ENCODE data around the gene KIF3C.

Gene KIF3C

DNA sequence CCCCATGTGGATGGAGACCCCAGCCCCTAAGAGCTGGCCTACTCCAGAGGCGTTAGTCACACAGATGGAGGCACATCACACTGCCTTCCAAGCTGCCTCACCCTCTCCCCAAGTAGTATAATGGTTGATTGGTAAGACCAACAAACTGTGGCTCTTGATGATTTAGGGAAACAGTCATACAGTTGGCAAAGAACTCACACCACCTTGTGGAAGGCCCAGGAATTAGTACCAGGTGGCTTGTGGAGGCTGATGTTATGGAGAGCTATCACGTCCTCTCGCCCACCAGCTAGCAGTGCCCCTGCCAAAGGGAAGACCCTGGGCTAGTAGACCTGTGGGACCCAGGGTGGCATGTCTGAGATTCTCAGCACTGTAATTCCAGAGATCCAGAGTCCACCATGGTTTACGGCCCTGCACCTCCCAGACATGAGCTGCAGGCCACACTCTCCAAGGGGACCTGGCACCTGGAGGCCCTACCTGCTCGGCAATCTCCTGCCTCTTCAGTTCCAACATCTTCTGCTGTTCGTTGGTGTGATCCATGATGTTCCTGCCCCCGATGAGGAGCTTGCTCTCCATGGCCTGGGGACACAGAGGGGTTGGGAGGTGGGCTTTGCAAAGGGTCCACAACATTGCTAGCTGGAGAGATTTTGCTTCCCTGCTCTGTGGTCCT lies 26.3 kb downstream of the KIF3C start:
- no peak overlapping the region for H3K4me3 Mint-ChIP-seq
- H3K27me3 Mint-ChIP-seq: no peaks in the 10 kb centered on the region
- peak; percentile 22 for ATAC-seq
- H3K4me1 Mint-ChIP-seq: peaks cover 5% of the 10 kb centered on the region
- DNase-seq: no peak
- H3K27ac Mint-ChIP-seq: no peak overlapping the region
- H3K9me3 Mint-ChIP-seq: no peaks in the 10 kb centered on the region

GRCh38 chr2:25955036-25955435 lies 27.3 kb downstream of the KIF3C start:
- H3K9me3 Mint-ChIP-seq: no peaks in the 10 kb centered on the region
- ATAC-seq (no peak), DNase-seq (no peak)
- H3K27me3 Mint-ChIP-seq: no peaks in the 10 kb centered on the region
- H3K4me3 Mint-ChIP-seq: no peak overlapping the region
- H3K27ac Mint-ChIP-seq: no peak overlapping the region
- H3K4me1 Mint-ChIP-seq: no peaks in the 10 kb centered on the region

DNA sequence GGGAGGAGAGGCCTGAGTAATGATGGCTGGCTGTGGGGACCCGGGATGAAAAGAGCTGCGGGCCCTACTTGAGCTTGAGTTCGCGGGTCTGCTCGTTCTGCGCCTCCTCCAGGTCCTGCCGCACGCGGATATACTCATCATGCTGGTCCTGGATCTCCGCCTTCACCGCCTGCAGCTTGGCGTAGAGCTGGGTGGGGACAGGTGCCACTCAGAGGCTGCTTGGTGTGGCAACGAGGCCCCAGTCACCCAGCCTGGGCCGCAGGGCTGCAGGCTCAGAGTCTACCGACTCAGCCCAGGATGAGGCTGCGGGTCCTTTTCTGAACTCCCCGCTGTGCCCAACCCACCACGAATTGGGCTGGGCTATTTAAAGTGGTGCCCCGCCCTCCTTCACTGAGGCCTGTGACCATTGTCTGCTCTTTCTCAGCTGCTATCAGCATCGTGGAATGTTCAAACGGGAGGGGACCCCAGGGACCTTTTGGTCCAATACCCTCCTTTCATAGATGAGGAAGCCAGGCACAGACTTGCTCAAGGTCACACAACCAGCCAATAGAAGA lies 28.0 kb downstream of the KIF3C start:
- Mint-ChIP-seq H3K27me3 (no peaks in the 10 kb centered on the region), H3K4me1 (no peaks in the 10 kb centered on the region), H3K27ac (no peak overlapping the region), H3K9me3 (no peaks in the 10 kb centered on the region), H3K4me3 (no peak overlapping the region)
- ATAC-seq: no peak
- DNase-seq: no peak

DNA sequence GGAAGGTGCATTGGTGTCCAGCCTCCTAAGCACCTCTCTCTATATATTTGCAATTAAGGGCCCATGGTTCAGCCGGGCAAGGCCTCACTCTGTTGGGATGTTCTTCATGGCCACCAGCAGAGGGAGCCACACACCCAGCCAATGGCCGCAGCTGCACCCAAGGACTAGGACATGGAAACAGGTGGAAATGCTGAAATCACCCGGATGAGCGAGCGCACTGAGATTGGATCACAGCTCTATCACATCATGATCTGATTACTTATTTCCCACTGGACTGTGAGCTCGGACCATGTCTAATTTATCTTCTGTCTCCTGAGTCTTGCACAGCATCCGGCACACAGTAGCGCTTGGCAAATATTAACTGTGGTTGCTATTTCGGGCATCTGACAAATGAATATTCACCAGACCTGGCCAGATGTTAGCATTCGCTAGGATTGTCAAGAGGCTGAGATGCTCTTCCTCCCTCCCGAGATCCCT lies 31.2 kb downstream of the KIF3C start:
- DNase-seq: peak; percentile 68 to 70
- Mint-ChIP-seq H3K27ac (no peak overlapping the region), H3K4me3 (no peak overlapping the region), H3K9me3 (no peaks in the 10 kb centered on the region), H3K27me3 (no peaks in the 10 kb centered on the region), H3K4me1 (no peaks in the 10 kb centered on the region)
- ATAC-seq: peak; percentile 93

DNA sequence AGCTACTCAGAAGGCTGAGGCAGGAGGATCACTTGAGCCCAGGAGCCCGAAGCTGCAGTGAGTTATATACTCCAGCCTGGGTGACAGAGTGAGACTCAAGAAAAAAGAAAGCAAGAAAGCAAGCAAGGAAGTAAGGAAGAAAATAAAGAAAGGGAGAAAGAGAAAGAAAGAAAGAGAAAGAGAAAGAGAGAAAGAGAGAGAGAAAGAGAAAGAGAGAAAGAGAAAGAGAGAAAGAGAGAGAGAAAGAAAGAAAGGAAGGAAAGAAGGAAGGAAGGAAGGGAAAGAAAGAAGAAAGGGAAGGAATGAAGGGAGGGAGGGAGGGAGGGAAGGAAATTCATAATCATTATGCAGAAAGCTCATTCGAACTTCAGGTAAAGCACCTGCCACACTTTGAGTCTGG lies 33.9 kb downstream of the KIF3C start:
- no peaks in the 10 kb centered on the region for H3K27me3 Mint-ChIP-seq
- H3K9me3 Mint-ChIP-seq: no peaks in the 10 kb centered on the region
- no peaks in the 10 kb centered on the region for H3K4me1 Mint-ChIP-seq
- ATAC-seq: no peak
- no peak overlapping the region for H3K27ac Mint-ChIP-seq
- DNase-seq: no peak
- H3K4me3 Mint-ChIP-seq: no peak overlapping the region

DNA sequence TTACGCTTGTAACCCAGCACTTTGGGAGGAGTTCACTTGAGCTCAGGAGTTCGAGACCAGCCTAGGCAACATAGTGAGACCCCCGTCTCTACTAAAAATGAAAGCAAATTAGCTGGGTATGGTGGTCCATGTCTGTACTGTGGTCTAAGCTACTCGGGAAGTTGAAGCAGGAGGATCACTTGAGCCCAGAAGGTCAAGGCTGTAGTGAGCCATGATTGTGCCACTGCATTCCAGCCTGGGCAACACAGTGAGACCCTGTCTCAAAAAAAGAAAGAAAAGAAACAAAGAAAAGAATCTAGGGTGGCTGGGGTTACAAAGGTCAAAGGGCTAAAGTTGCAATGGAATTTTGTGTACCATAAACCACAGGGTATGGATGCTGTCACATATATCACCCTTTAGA lies 41.3 kb downstream of the KIF3C start:
- no peaks in the 10 kb centered on the region for H3K27me3 Mint-ChIP-seq
- no peak overlapping the region for H3K4me3 Mint-ChIP-seq
- no peaks in the 10 kb centered on the region for H3K9me3 Mint-ChIP-seq
- DNase-seq: no peak
- peak overlapping the region; percentile 40 to 82 for H3K27ac Mint-ChIP-seq
- no peak for ATAC-seq
- no peaks in the 10 kb centered on the region for H3K4me1 Mint-ChIP-seq

GRCh38 chr2:25939257-25939668 lies 43.0 kb downstream of the KIF3C start:
- H3K4me3 Mint-ChIP-seq: no peak overlapping the region
- no peaks in the 10 kb centered on the region for H3K4me1 Mint-ChIP-seq

GRCh38 chr2:25938345-25938744 lies 44.0 kb downstream of the KIF3C start:
- Mint-ChIP-seq H3K27ac (peak overlapping the region in 1 of 2 donors; percentile 75), H3K4me1 (no peaks in the 10 kb centered on the region), H3K4me3 (no peak overlapping the region), H3K9me3 (no peaks in the 10 kb centered on the region), H3K27me3 (no peaks in the 10 kb centered on the region)
- DNase-seq: no peak
- ATAC-seq: no peak

More at GRCh38 chr2:25939257-25939668, 43.0 kb downstream of the KIF3C start:
- Mint-ChIP-seq H3K9me3 (no peaks in the 10 kb centered on the region), H3K27me3 (no peaks in the 10 kb centered on the region), H3K27ac (no peak overlapping the region)
- no peak for ATAC-seq
- DNase-seq: no peak

DNA sequence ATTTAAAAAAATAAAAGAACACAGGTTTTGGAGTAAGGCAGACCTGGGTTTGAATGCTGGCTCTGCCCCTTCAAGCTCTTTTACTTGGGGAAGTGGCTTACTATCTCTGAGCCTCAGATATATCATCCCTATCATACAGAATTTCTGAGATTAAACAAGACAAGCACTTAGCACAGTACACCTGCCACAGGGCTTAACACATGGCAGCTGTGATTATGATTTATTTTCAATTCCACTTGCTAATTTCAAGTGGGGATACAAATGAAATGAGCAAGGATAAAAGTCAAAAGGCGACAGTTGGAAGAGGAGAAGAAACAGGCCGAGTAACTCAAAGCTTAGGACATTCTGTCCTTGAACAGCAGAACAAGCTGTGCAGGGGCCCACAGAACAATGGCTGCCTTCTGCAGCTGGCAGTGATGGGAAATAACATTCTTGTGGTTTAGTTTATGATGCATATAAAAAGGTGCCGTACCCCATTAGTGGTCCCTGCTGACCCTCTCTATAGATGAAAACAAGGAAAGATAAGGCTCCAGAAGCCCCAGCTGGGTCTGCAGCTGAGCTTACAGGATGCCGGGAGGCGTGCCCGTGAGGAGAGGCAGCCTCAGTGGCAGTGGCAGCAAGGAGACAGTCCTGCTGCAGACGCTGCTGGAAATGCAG lies 45.3 kb downstream of the KIF3C start:
- Mint-ChIP-seq H3K27ac (peak overlapping the region in 1 of 2 donors; percentile 20), H3K4me3 (no peak overlapping the region), H3K9me3 (no peaks in the 10 kb centered on the region), H3K27me3 (no peaks in the 10 kb centered on the region), H3K4me1 (no peaks in the 10 kb centered on the region)
- no peak for ATAC-seq
- DNase-seq: no peak

- Mint-ChIP-seq H3K4me3 (no peak overlapping the region), H3K4me1 (no peaks in the 10 kb centered on the region), H3K27ac (no peak overlapping the region), H3K27me3 (no peaks in the 10 kb centered on the region), H3K9me3 (no peaks in the 10 kb centered on the region)
- DNase-seq: no peak
- ATAC-seq: no peak
These were observed 48.7 kb downstream of the KIF3C start for GRCh38 chr2:25933622-25934021.

DNA sequence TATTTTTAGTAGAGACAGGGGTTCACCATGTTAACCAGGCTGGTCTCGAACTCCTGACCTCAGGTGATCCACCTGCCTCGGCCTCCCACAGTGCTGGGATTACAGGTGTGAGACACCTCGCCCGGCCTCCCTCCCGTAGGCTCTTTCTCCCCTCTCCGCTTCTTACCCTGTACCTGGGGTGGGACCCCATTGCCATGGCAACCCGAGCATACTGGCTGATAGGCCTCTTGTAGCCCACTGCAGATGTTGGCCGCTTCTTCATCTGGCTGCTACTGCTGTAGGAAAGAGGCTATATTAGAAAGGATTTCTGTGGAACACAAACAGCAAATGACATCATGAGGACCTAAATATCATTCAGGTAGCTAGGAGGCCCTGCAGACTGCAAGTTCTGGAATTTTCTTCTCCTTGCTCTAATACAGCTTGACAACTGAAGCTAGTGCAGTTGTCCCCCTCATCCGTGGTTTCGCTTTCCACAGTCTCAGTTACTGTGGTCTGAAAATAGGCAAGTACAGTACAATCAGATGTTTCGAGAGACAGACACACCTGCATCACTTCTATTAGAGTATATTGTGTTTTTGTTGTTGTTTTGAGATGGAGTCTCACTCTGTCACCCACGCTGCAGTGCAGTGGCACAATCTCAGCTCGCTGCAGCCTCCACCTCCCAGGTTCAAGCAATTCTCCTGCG lies 52.4 kb downstream of the KIF3C start:
- peaks cover 11% of the 10 kb centered on the region for H3K4me1 Mint-ChIP-seq
- DNase-seq (no peak), ATAC-seq (no peak)
- no peaks in the 10 kb centered on the region for H3K27me3 Mint-ChIP-seq
- no peak overlapping the region for H3K4me3 Mint-ChIP-seq
- no peaks in the 10 kb centered on the region for H3K9me3 Mint-ChIP-seq
- peak overlapping the region in 1 of 2 donors; percentile 24 for H3K27ac Mint-ChIP-seq

GRCh38 chr2:25928668-25929067 lies 53.6 kb downstream of the KIF3C start:
- Mint-ChIP-seq H3K27ac (no peak overlapping the region), H3K27me3 (peaks cover 4% of the 10 kb centered on the region), H3K4me1 (peaks cover 11% of the 10 kb centered on the region), H3K4me3 (no peak overlapping the region), H3K9me3 (no peaks in the 10 kb centered on the region)
- DNase-seq: no peak
- ATAC-seq: no peak

DNA sequence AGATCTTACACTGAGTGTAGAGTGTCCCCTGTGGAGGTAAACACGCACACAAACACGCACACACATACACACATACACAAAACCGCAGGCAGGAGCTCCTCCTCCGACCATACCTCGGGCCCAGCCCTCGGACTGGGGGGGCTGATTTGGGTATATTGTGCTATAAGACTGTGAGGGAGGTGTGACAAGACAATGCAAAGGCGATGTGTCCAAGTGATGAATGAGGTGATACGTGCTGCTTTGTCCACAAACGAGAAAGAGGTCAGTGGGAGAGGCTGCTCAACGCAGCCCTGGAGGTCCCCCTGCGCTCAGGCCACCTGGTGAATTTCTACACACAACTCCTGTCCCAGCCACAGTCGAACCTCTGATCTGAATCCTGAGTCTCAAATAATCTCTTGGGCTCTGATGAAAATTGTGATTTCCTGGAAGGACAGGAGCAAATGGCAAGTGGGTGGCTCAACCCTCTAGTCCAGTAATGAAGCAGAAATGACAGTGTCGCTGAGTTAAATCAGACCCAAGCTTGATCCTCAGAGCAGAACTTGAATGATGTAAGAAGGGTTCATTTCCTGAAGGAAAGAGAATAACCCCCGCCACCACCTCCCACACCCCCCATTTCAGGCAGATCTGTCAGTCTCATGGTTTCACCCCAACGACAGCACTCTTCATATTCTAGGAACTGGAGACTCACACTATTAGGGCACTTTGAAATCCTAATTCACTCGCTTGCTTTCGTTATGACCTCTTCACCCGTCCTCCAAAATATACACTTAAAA lies 55.1 kb downstream of the KIF3C start:
- Mint-ChIP-seq H3K27me3 (peaks cover 7% of the 10 kb centered on the region), H3K27ac (no peak overlapping the region), H3K4me1 (peaks cover 11% of the 10 kb centered on the region), H3K9me3 (no peaks in the 10 kb centered on the region), H3K4me3 (no peak overlapping the region)
- DNase-seq: no peak
- peak; percentile 31 for ATAC-seq

- Mint-ChIP-seq H3K27ac (no peak overlapping the region), H3K4me1 (peaks cover 6% of the 10 kb centered on the region), H3K27me3 (peaks cover 7% of the 10 kb centered on the region), H3K4me3 (no peak overlapping the region), H3K9me3 (no peaks in the 10 kb centered on the region)
- ATAC-seq (no peak), DNase-seq (no peak)
These were observed 59.8 kb downstream of the KIF3C start for GRCh38 chr2:25922501-25922900.

GRCh38 chr2:25920786-25921415 lies 61.4 kb downstream of the KIF3C start:
- ATAC-seq: no peak
- Mint-ChIP-seq H3K27ac (no peak overlapping the region), H3K27me3 (peaks cover 7% of the 10 kb centered on the region), H3K4me1 (peaks cover 11% of the 10 kb centered on the region), H3K9me3 (no peaks in the 10 kb centered on the region), H3K4me3 (no peak overlapping the region)
- DNase-seq: no peak
